Glutamatergic neuron (in vitro differentiated cells): ENCODE data around the gene NARS2. TPM values are rescaled to one million over a fixed set of nuclear protein-coding genes. Genes with fewer than 3 reads are reported as not detected.

ENCODE experiments used
- DNase-seq: peaks from one replicate; pipeline ENCODE4 v3.0.0; 2022
- H3K27ac Mint-ChIP-seq: one replicate; pipeline ENCODE4 v1.8.0; 2020; ENCODE audit warnings: mild to moderate bottlenecking, mixed read lengths, inconsistent platforms; ENCODE audit not compliant: unreplicated experiment
- H3K27me3 Mint-ChIP-seq: one replicate; pipeline ENCODE4 v1.8.0; 2020; ENCODE audit warnings: mild to moderate bottlenecking, moderate library complexity, mixed read lengths, inconsistent platforms; ENCODE audit not compliant: unreplicated experiment
- H3K36me3 Mint-ChIP-seq: one replicate; pipeline ENCODE4 v1.8.0; 2020; ENCODE audit warnings: mild to moderate bottlenecking, mixed read lengths, inconsistent platforms; ENCODE audit not compliant: unreplicated experiment
- H3K4me1 Mint-ChIP-seq: one replicate; pipeline ENCODE4 v1.8.0; 2020; ENCODE audit warnings: mild to moderate bottlenecking, low read depth, mixed read lengths, inconsistent platforms; ENCODE audit not compliant: unreplicated experiment
- H3K4me3 Mint-ChIP-seq: one replicate; pipeline ENCODE4 v1.8.0; 2020; ENCODE audit warnings: mild to moderate bottlenecking, mixed read lengths, inconsistent platforms; ENCODE audit not compliant: unreplicated experiment
- H3K9me3 Mint-ChIP-seq: one replicate; pipeline ENCODE4 v1.8.0; 2020; ENCODE audit warnings: mild to moderate bottlenecking, moderate library complexity, mixed read lengths, inconsistent platforms; ENCODE audit not compliant: unreplicated experiment
- long read RNA-seq: library from polyadenylated mRNA; unstranded; transcript quantifications from one replicate; pipeline ENCODE4 v2.0.0, GENCODE V29; 2020; ENCODE audit not compliant: unreplicated experiment
- total RNA-seq: library from RNA; stranded (reverse); fragmentation: NEBNext Ultra II Directional; extraction: Animal tissue kit (Norgen Biotek cat#: 25700); gene quantifications from one replicate; pipeline ENCODE4 v1.2.1, GENCODE V29; 2021; ENCODE audit not compliant: unreplicated experiment
- TF ChIP-seq, protein P1 (sequence below): fragments of 200-600 bp; sonication (generic); IDR thresholded peaks from one replicate; pipeline ENCODE4 v1.5.0; 2021; ENCODE audit not compliant: partially characterized antibody, unreplicated experiment

Gene NARS2, protein sequence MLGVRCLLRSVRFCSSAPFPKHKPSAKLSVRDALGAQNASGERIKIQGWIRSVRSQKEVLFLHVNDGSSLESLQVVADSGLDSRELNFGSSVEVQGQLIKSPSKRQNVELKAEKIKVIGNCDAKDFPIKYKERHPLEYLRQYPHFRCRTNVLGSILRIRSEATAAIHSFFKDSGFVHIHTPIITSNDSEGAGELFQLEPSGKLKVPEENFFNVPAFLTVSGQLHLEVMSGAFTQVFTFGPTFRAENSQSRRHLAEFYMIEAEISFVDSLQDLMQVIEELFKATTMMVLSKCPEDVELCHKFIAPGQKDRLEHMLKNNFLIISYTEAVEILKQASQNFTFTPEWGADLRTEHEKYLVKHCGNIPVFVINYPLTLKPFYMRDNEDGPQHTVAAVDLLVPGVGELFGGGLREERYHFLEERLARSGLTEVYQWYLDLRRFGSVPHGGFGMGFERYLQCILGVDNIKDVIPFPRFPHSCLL
- total RNA-seq: 21.1 TPM
- long read RNA-seq, transcript NARS2-201 (14 exons, 2,519 nt): major isoform, 18 of 25 reads
- long read RNA-seq, partial matches to known transcripts: 2 of 25 reads
- long read RNA-seq, other reads (novel, unspliced or antisense): 5 of 25 reads

GRCh38 chr11:78574386-78575381 is at the start of gene NARS2:
NARS2 (minus strand) TSS chr11:78574864; CDS start chr11:78574488, 376 bp downstream.
- peaks cover 5% of the 10 kb centered on the region for H3K27me3 Mint-ChIP-seq
- H3K4me3 Mint-ChIP-seq: peak within 1 kb of the TSS; percentile 98
- DNase-seq: peak; percentile 98
- TF ChIP-seq, protein P1, sequence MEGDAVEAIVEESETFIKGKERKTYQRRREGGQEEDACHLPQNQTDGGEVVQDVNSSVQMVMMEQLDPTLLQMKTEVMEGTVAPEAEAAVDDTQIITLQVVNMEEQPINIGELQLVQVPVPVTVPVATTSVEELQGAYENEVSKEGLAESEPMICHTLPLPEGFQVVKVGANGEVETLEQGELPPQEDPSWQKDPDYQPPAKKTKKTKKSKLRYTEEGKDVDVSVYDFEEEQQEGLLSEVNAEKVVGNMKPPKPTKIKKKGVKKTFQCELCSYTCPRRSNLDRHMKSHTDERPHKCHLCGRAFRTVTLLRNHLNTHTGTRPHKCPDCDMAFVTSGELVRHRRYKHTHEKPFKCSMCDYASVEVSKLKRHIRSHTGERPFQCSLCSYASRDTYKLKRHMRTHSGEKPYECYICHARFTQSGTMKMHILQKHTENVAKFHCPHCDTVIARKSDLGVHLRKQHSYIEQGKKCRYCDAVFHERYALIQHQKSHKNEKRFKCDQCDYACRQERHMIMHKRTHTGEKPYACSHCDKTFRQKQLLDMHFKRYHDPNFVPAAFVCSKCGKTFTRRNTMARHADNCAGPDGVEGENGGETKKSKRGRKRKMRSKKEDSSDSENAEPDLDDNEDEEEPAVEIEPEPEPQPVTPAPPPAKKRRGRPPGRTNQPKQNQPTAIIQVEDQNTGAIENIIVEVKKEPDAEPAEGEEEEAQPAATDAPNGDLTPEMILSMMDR: no peak
- H3K9me3 Mint-ChIP-seq: peaks cover 1% of the 10 kb centered on the region
- H3K36me3 Mint-ChIP-seq: no peaks in the 10 kb centered on the region
- peaks cover 3% of the 10 kb centered on the region for H3K4me1 Mint-ChIP-seq
- H3K27ac Mint-ChIP-seq: peak within 1 kb of the TSS; percentile 95

- DNase-seq: no peak
- peaks cover 2% of the 10 kb centered on the region for H3K9me3 Mint-ChIP-seq
- no peaks in the 10 kb centered on the region for H3K4me1 Mint-ChIP-seq
- H3K4me3 Mint-ChIP-seq: no peak overlapping the region
- H3K27me3 Mint-ChIP-seq: no peaks in the 10 kb centered on the region
- TF ChIP-seq, protein P1: no peak
- H3K27ac Mint-ChIP-seq: no peak overlapping the region
- H3K36me3 Mint-ChIP-seq: peaks cover 25% of the 10 kb centered on the region
These were observed 48.0 kb upstream of the NARS2 start for GRCh38 chr11:78622666-78623065.

- peaks cover 2% of the 10 kb centered on the region for H3K9me3 Mint-ChIP-seq
- DNase-seq: no peak
- no peak overlapping the region for H3K27ac Mint-ChIP-seq
- no peak overlapping the region for H3K4me3 Mint-ChIP-seq
- no peaks in the 10 kb centered on the region for H3K4me1 Mint-ChIP-seq
- H3K27me3 Mint-ChIP-seq: no peaks in the 10 kb centered on the region
- TF ChIP-seq, protein P1: no peak
- H3K36me3 Mint-ChIP-seq: peaks cover 25% of the 10 kb centered on the region
These were observed 45.5 kb upstream of the NARS2 start for GRCh38 chr11:78620159-78620558.

DNA sequence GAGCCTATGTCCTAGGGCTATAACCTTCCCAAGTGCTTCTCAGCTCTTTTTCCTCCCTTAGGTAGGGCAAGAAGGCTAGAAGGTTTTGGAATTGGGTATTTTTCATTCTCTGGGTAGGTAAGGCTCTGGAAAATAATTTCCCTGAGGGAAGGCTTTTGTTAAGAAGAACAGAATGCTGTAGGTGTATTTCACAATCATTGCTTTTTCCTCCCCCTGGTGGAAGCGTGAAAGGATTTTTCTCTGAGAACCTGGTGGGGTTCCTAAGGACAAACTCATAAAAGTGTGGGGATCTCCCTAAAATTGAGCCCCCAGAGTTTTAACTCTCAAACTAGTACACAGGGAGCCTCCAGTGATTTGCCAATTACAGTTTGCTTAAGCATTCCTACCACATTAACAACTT is 41.1 kb upstream of the NARS2 start:
- peaks cover 14% of the 10 kb centered on the region for H3K36me3 Mint-ChIP-seq
- H3K27me3 Mint-ChIP-seq: no peaks in the 10 kb centered on the region
- H3K4me3 Mint-ChIP-seq: no peak overlapping the region
- H3K27ac Mint-ChIP-seq: no peak overlapping the region
- no peaks in the 10 kb centered on the region for H3K4me1 Mint-ChIP-seq
- H3K9me3 Mint-ChIP-seq: no peaks in the 10 kb centered on the region
- no peak for DNase-seq
- TF ChIP-seq, protein P1: no peak
